Stimulated activated CD8-positive, alpha-beta memory T cell treated with anti-CD3 and anti-CD28 coated beads, Interleukin-4, amount 100 ng/mL, for 1 hour (primary cell): ENCODE data around the gene BOD1.
A peak's percentile ranks its signal among the peaks of the same experiment; 100 is the strongest.
"Not testable (repeated sequence)": the region's sequence is repeated elsewhere in the genome, so short reads cannot be mapped to it uniquely, and the experiment has no call there.

Source experiments
- DNase-seq, 2 donors: peaks; one replicate each; pipeline ENCODE4 v3.0.0-alpha.2; 2020; ENCODE audit warnings: low read depth in 2 of 2, low spot score in 1 of 2

The BOD1 gene

DNA sequence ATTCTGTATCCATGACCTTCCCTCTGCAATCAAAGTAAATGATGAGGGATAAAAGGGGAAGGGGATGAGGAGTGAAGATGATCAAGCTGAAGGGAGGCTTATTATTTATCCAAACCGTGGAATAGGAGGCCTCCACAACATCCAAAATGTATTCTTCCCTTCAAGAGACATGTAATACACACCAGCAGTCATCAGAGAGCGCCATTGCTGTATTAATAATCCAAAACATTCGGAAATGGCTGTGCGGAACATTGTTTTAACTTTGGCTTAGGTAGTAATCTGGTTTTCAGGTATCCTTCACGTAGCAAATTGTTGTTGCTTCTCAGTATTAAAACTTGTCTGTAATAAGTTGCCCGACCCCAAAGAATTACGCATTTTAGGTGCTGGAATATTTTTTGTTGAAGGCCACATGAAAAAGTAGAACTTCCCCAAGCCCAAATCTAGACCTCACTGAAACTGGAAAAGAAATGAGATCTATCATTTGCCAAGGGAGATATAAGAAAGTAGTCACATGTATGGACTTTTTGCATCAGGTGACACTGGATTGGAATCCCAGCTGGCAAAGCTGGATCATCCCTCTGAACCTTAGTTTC lies 2.6 kb upstream of the BOD1 start:
- peak in 1 of 2 donors; percentile 11 for DNase-seq

- DNase-seq = peak; percentile 20 to 35
Observed at GRCh38 chr5:173615884-173616576, 420 bp downstream of the BOD1 start.

- no peak for DNase-seq
Observed at GRCh38 chr5:173614591-173614990, 1.9 kb downstream of the BOD1 start.

DNA sequence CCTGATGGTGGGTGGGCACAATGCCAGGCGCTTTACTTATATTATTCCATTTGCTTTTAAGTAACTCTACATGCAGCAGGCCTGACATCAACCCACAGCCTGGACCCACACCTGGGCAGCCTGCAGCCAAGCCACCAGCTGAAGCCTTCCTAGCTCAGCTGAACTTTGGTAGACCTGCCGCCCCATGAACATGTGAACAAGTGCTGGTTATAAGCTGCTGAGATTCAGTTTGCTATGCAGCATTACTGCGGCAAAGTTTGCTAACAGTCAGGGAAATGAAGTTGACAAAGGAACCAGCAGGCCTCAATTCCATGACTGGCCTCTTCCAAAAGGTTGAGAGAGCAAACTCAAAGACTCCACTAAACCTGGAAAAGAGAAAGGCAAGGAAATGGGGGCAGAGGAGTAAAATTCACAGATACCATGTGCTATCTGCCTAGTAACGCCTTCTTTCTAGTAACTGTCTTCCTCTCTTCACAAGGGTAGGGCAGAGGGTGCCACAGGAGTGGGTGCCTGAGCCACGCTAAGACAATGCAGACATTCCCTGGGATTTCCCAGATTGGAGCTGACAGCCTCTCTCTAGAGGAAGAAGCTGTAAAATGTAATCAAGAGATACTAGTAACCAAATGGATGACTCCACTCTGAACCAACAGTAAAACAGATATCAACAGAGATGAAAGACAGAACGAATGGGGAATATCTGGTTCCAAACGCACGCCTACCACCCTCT lies 2.9 kb downstream of the BOD1 start:
- DNase-seq = no peak

GRCh38 chr5:173612948-173613347 lies 3.5 kb downstream of the BOD1 start:
- no peak for DNase-seq

DNA sequence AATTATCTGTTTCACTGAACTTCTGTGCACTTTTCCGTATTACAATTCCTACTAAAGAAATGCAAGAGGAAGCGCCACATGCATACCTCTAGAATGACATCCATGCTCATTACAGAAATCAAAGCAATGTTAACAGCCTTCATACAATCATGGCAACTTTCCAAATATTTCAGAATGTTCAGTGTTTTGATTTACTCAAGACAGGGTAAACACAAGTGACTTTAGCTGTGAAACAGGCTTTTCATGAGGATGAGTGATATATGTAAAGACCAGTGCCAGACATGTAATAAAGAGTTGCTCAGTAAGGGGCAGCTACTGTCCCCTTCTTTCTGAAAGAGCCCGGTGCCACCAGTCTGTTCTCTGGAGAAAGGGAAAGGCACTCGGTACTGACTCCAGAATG lies 4.7 kb downstream of the BOD1 start:
- DNase-seq = no peak

- DNase-seq = no peak
Observed at GRCh38 chr5:173604141-173604540, 12.3 kb downstream of the BOD1 start.

- no peak for DNase-seq
Observed at GRCh38 chr5:173602423-173602822, 14.0 kb downstream of the BOD1 start.

GRCh38 chr5:173598686-173599085 lies 17.8 kb downstream of the BOD1 start:
- no peak for DNase-seq

GRCh38 chr5:173597304-173597703 lies 19.1 kb downstream of the BOD1 start:
- no peak for DNase-seq

GRCh38 chr5:173595841-173596240 lies 20.6 kb downstream of the BOD1 start:
- DNase-seq = no peak

- no peak for DNase-seq
Observed at GRCh38 chr5:173594061-173594460, 22.4 kb downstream of the BOD1 start.

GRCh38 chr5:173592050-173592669 lies 24.3 kb downstream of the BOD1 start:
- no peak for DNase-seq

GRCh38 chr5:173591056-173591514 lies 25.4 kb downstream of the BOD1 start:
- DNase-seq = no peak

DNA sequence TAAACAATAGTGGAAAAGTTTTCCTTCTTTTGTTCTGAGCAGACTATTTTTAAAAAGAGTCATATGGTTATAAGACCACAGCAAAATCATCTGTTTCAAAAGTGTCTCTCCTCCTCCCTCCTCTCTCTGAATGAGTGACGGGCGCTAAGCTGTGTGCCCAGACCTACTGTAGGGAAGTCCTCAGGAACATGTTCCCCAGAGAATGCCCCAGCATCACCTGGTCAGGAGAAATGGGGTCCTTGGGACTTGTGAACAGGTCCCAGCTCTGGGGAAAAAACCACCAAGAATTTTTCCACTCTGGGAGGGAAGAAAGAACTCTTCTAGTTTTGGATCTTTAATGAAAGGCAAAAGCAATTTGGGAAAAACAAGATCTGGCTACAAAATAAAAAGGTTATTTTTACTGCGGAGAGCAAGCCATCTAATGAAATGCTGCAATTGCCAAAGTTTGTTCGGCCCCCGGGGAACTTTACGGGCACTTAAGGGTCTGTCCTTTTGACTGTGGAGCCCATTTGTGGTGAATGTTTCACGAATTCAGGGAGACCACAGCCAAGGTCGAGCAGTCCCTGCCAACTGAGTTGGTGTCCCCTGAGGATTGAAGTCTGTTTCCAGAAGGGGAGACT lies 25.9 kb downstream of the BOD1 start:
- no peak for DNase-seq

- not testable (repeated sequence) for DNase-seq
Observed at GRCh38 chr5:173586133-173586532, 30.3 kb downstream of the BOD1 start.

GRCh38 chr5:173583346-173583745 lies 33.1 kb downstream of the BOD1 start:
- no peak for DNase-seq

GRCh38 chr5:173582216-173583111 lies 34.0 kb downstream of the BOD1 start:
- DNase-seq = no peak

DNA sequence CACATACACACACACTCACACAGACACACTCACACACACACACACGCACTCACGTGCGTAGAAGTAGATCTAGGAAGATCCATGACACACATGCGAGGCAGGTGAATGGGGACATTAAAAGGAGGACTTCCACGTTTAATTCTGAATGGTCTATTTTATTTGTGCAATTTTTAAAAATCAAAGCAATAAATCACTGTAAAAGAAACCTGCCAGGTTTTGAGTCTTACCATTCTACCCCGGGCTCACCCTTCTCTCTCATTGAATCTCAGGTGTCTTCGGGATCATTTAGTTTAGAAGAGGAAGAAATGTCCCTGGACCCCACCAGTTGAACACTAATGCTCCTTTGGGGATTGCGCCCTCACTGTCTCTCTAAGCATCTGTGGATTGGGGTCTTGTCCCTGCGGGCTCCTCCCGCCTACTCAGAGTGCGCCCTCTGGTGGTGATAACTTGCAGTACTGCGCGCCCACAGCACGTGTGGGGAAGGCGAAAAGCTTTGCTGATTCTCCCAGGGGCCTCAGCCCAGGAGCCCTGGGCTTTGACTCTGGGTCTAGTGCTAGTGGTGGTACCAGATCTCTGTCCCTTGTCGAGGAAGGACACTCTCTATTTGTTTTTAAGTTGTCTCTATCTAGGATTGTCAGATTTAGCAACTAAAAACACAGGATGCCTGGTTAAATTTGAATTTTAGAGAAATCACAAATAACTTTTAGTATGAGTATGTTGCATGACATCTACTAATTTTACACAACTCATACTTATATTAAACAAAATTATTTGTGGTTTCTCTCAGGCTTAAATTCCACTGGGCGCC lies 34.8 kb downstream of the BOD1 start:
- peak in 1 of 2 donors; percentile 9 for DNase-seq
